Activated CD4-positive, alpha-beta memory T cell treated with anti-CD3 and anti-CD28 coated beads for 36 hours (primary cell): Measurements from ENCODE around the gene MAP3K19. TPM values are rescaled to one million over a fixed set of nuclear protein-coding genes. Genes with fewer than 3 reads are reported as not detected.
"Not testable (repeated sequence)": the region's sequence is repeated elsewhere in the genome, so short reads cannot be mapped to it uniquely, and the experiment has no call there.

Source experiments
- CTCF ChIA-PET: fragments of 350-600 bp; sonication (Branson Sonifier 250); formaldehyde crosslinking; loops from one replicate; lab custom pipeline; 2021; ENCODE audit warnings: antibody characterized with exemption, inconsistent platforms; lab: Charles Lee
- POLR2A ChIA-PET: fragments of 350-600 bp; sonication (Branson Sonifier 250); formaldehyde crosslinking; loops from one replicate; lab custom pipeline; 2021; ENCODE audit warnings: antibody characterized with exemption; lab: Charles Lee
- DNase-seq: peaks from one replicate; pipeline ENCODE4 v3.0.0-alpha.2; 2020
- H3K27ac Mint-ChIP-seq: one replicate; pipeline ENCODE4 v1.8.0; 2021; ENCODE audit warnings: mixed read lengths
- H3K27me3 Mint-ChIP-seq: one replicate; pipeline ENCODE4 v1.8.0; 2021; ENCODE audit warnings: mixed read lengths
- H3K36me3 Mint-ChIP-seq: one replicate; pipeline ENCODE4 v1.8.0; 2021; ENCODE audit warnings: mixed read lengths
- H3K4me1 Mint-ChIP-seq: one replicate; pipeline ENCODE4 v1.8.0; 2021; ENCODE audit warnings: low read depth, mixed read lengths
- H3K4me3 Mint-ChIP-seq: one replicate; pipeline ENCODE4 v1.8.0; 2021; ENCODE audit warnings: mild to moderate bottlenecking, mixed read lengths
- H3K9me3 Mint-ChIP-seq: one replicate; pipeline ENCODE4 v1.8.0; 2021; ENCODE audit warnings: mixed read lengths
- intact Hi-C: fragments of 100-400 bp; cut with micrococcal nuclease; formaldehyde crosslinking; loops from one replicate; pipeline ENCODE4 v1.15.1; 2023
- total RNA-seq, 2 experiments: library from RNA; stranded (reverse); gene quantifications; one replicate each; pipeline ENCODE4 v1.2.3, GENCODE V29; 2021

Gene MAP3K19
- not detected for total RNA-seq

GRCh38 chr2:135047300-135047699 lies at the start of gene MAP3K19:
Gene MAP3K19 (minus strand): TSS chr2:135047447. CDS start chr2:135024647, 22,800 bp downstream.
- Mint-ChIP-seq H3K27ac (no peak within 1 kb of the TSS), H3K4me1 (peaks cover 7% of the 10 kb centered on the region), H3K9me3 (no peaks in the 10 kb centered on the region), H3K36me3 (no peaks in the 10 kb centered on the region), H3K27me3 (no peaks in the 10 kb centered on the region), H3K4me3 (no peak within 1 kb of the TSS)
- ChIA-PET CTCF (interaction anchor here (1.3 kb wide), 1 partner anchor 43 kb away, joined by 5 read pairs; no protein-coding TSS in a partner anchor), POLR2A (no interaction called here)
- intact Hi-C loops, result no loop called here
- no peak for DNase-seq

GRCh38 chr2:135096665-135097446 lies 49.6 kb upstream of the MAP3K19 start:
- Mint-ChIP-seq H3K9me3 (no peaks in the 10 kb centered on the region), H3K27me3 (no peaks in the 10 kb centered on the region), H3K4me3 (no peak overlapping the region), H3K4me1 (peaks cover 7% of the 10 kb centered on the region), H3K27ac (no peak overlapping the region), H3K36me3 (peaks cover 26% of the 10 kb centered on the region)
- intact Hi-C loops, result no loop called here
- POLR2A ChIA-PET, result no interaction called here
- CTCF ChIA-PET, result no interaction called here
- no peak for DNase-seq

- Mint-ChIP-seq H3K4me1 (peaks cover 7% of the 10 kb centered on the region), H3K27me3 (no peaks in the 10 kb centered on the region), H3K9me3 (no peaks in the 10 kb centered on the region), H3K27ac (no peak overlapping the region), H3K36me3 (peaks cover 20% of the 10 kb centered on the region), H3K4me3 (no peak overlapping the region)
- intact Hi-C loops, result no loop called here
- ChIA-PET POLR2A (no interaction called here), CTCF (no interaction called here)
- DNase-seq, result no peak
Observed at GRCh38 chr2:135095591-135095990, 48.3 kb upstream of the MAP3K19 start.

GRCh38 chr2:135094508-135094907 lies 47.3 kb upstream of the MAP3K19 start:
- Mint-ChIP-seq H3K27me3 (no peaks in the 10 kb centered on the region), H3K27ac (no peak overlapping the region), H3K4me3 (no peak overlapping the region), H3K4me1 (peaks cover 5% of the 10 kb centered on the region), H3K9me3 (no peaks in the 10 kb centered on the region), H3K36me3 (peaks cover 24% of the 10 kb centered on the region)
- ChIA-PET POLR2A (no interaction called here), CTCF (no interaction called here)
- intact Hi-C loops, result no loop called here
- DNase-seq, result no peak

- ChIA-PET POLR2A (no interaction called here), CTCF (no interaction called here)
- Mint-ChIP-seq H3K9me3 (peaks cover 5% of the 10 kb centered on the region), H3K27ac (no peak overlapping the region), H3K4me3 (no peak overlapping the region), H3K36me3 (peaks cover 29% of the 10 kb centered on the region), H3K27me3 (no peaks in the 10 kb centered on the region), H3K4me1 (peaks cover 5% of the 10 kb centered on the region)
- DNase-seq, result no peak
- intact Hi-C loops, result no loop called here
Observed at GRCh38 chr2:135093670-135094330, 46.6 kb upstream of the MAP3K19 start.

- H3K4me3 Mint-ChIP-seq, result no peak overlapping the region
- no peak overlapping the region for H3K27ac Mint-ChIP-seq
- no peak for DNase-seq
- peaks cover 31% of the 10 kb centered on the region for H3K36me3 Mint-ChIP-seq
- peaks cover 5% of the 10 kb centered on the region for H3K4me1 Mint-ChIP-seq
- intact Hi-C loops, result no loop called here
- no peaks in the 10 kb centered on the region for H3K27me3 Mint-ChIP-seq
- peaks cover 5% of the 10 kb centered on the region for H3K9me3 Mint-ChIP-seq
- ChIA-PET CTCF (no interaction called here), POLR2A (no interaction called here)
Observed at GRCh38 chr2:135093193-135093592, 45.9 kb upstream of the MAP3K19 start.

- no peak overlapping the region for H3K27ac Mint-ChIP-seq
- H3K27me3 Mint-ChIP-seq, result no peaks in the 10 kb centered on the region
- intact Hi-C loops, result no loop called here
- no peak overlapping the region for H3K4me3 Mint-ChIP-seq
- peaks cover 8% of the 10 kb centered on the region for H3K4me1 Mint-ChIP-seq
- H3K9me3 Mint-ChIP-seq, result peaks cover 5% of the 10 kb centered on the region
- DNase-seq, result no peak
- ChIA-PET POLR2A (no interaction called here), CTCF (no interaction called here)
- peaks cover 31% of the 10 kb centered on the region for H3K36me3 Mint-ChIP-seq
Observed at GRCh38 chr2:135091681-135092080, 44.4 kb upstream of the MAP3K19 start.

- POLR2A ChIA-PET, H3K27me3 Mint-ChIP-seq, H3K27ac Mint-ChIP-seq, H3K9me3 Mint-ChIP-seq, H3K4me3 Mint-ChIP-seq, CTCF ChIA-PET, intact Hi-C loops, DNase-seq: not testable (repeated sequence)
- Mint-ChIP-seq H3K4me1 (peaks cover 19% of the 10 kb centered on the region), H3K36me3 (peaks cover 27% of the 10 kb centered on the region)
Observed at GRCh38 chr2:135089597-135089996, 42.4 kb upstream of the MAP3K19 start.

GRCh38 chr2:135086222-135086621 lies 39.0 kb upstream of the MAP3K19 start:
- H3K9me3 Mint-ChIP-seq, result peaks cover 7% of the 10 kb centered on the region
- no peak overlapping the region for H3K27ac Mint-ChIP-seq
- H3K27me3 Mint-ChIP-seq, result no peaks in the 10 kb centered on the region
- DNase-seq, result no peak
- H3K4me1 Mint-ChIP-seq, result peaks cover 23% of the 10 kb centered on the region
- H3K4me3 Mint-ChIP-seq, result no peak overlapping the region
- CTCF ChIA-PET, result no interaction called here
- intact Hi-C loops, result loop anchor here (2.0 kb wide), 1 partner anchor 33 kb away; the partner anchor contains the start of gene RAB3GAP1
- POLR2A ChIA-PET, result no interaction called here
- H3K36me3 Mint-ChIP-seq, result peaks cover 38% of the 10 kb centered on the region

GRCh38 chr2:135078417-135078816 lies 31.2 kb upstream of the MAP3K19 start:
- no peak overlapping the region for H3K4me3 Mint-ChIP-seq
- POLR2A ChIA-PET, result no interaction called here
- intact Hi-C loops, result no loop called here
- no peaks in the 10 kb centered on the region for H3K27me3 Mint-ChIP-seq
- H3K36me3 Mint-ChIP-seq, result peaks cover 43% of the 10 kb centered on the region
- H3K4me1 Mint-ChIP-seq, result peaks cover 9% of the 10 kb centered on the region
- CTCF ChIA-PET, result no interaction called here
- no peak overlapping the region for H3K27ac Mint-ChIP-seq
- DNase-seq, result no peak
- no peaks in the 10 kb centered on the region for H3K9me3 Mint-ChIP-seq

- H3K4me1 Mint-ChIP-seq, result peaks cover 9% of the 10 kb centered on the region
- no peak for DNase-seq
- peaks cover 44% of the 10 kb centered on the region for H3K36me3 Mint-ChIP-seq
- peaks cover 15% of the 10 kb centered on the region for H3K9me3 Mint-ChIP-seq
- no peaks in the 10 kb centered on the region for H3K27me3 Mint-ChIP-seq
- ChIA-PET CTCF (no interaction called here), POLR2A (no interaction called here)
- H3K27ac Mint-ChIP-seq, result no peak overlapping the region
- no peak overlapping the region for H3K4me3 Mint-ChIP-seq
- intact Hi-C loops, result no loop called here
Observed at GRCh38 chr2:135076556-135076955, 29.3 kb upstream of the MAP3K19 start.

GRCh38 chr2:135074216-135074615 lies 27.0 kb upstream of the MAP3K19 start:
- ChIA-PET POLR2A (no interaction called here), CTCF (no interaction called here)
- no peak for DNase-seq
- H3K27ac Mint-ChIP-seq, result no peak overlapping the region
- H3K4me1 Mint-ChIP-seq, result peaks cover 16% of the 10 kb centered on the region
- H3K36me3 Mint-ChIP-seq, result peaks cover 43% of the 10 kb centered on the region
- no peak overlapping the region for H3K4me3 Mint-ChIP-seq
- intact Hi-C loops, result no loop called here
- peaks cover 24% of the 10 kb centered on the region for H3K9me3 Mint-ChIP-seq
- no peaks in the 10 kb centered on the region for H3K27me3 Mint-ChIP-seq
